Kidney (tissue), 14 donors: Measurements from ENCODE around the gene AGXT. TPM values are rescaled to one million over a fixed set of nuclear protein-coding genes. Genes with fewer than 3 reads are reported as not detected.

ENCODE experiments used
- DNase-seq, 5 donors: peaks; one replicate each; pipeline ENCODE4 v3.0.0-alpha.2; 2013 to 2020
- FAIRE-seq: peaks from 2 replicates; lab custom pipeline; 2012; peaks lifted over from hg19 to GRCh38; lab: Jason Lieb, UNC
- H3K27ac ChIP-seq, 2 donors: one replicate each; pipeline ENCODE4 v1.7.0; 2013; ENCODE audit warnings: low read depth in 2 of 2, low read length in 2 of 2, inconsistent platforms in 1 of 2
- H3K27me3 ChIP-seq: one replicate; pipeline ENCODE4 v1.7.1; 2013; ENCODE audit warnings: low read length, inconsistent platforms; ENCODE audit not compliant: control insufficient read depth, insufficient read depth
- H3K36me3 ChIP-seq, 3 donors: one replicate each; pipeline versions ENCODE4 v1.7.0 to v1.7.1; 2013; ENCODE audit warnings: low read length in 3 of 3, control low read depth in 1 of 3, inconsistent platforms in 1 of 3; ENCODE audit not compliant: insufficient read depth in 3 of 3, control insufficient read depth in 2 of 3
- H3K4me1 ChIP-seq, 3 donors: one replicate each; pipeline versions ENCODE4 v1.7.0 to v1.7.1; 2013; ENCODE audit warnings: low read length in 3 of 3, inconsistent platforms in 1 of 3, low read depth in 1 of 3; ENCODE audit not compliant: control insufficient read depth in 2 of 3, insufficient read depth in 2 of 3
- H3K4me3 ChIP-seq, 3 donors: one replicate each; pipeline versions ENCODE4 v1.7.0 to v1.8.1; 2013; ENCODE audit warnings: low read length in 3 of 3, control low read depth in 1 of 3, inconsistent platforms in 1 of 3
- H3K9ac ChIP-seq, 3 donors: one replicate each; pipeline versions ENCODE4 v1.7.0 to v1.7.1; 2013; ENCODE audit warnings: low read length in 3 of 3, control low read depth in 1 of 3, inconsistent platforms in 1 of 3
- H3K9me3 ChIP-seq, 3 donors: one replicate each; pipeline versions ENCODE4 v1.7.0 to v1.7.1; 2013; ENCODE audit warnings: low read length in 3 of 3, control low read depth in 1 of 3, inconsistent platforms in 1 of 3; ENCODE audit not compliant: control insufficient read depth in 2 of 3, insufficient read depth in 1 of 3
- intact Hi-C: fragments of 100-400 bp; cut with DNase I; formaldehyde crosslinking; loops from one replicate; pipeline ENCODE4 v1.11.1; 2022
- polyA plus RNA-seq: library from polyadenylated mRNA; stranded (reverse); fragments of 350-450 nt; fragmentation: Illumina TruSeq; extraction: RNeasy Lipid Tissue Mini Kit (QIAGEN cat#74804); gene quantifications from one replicate; pipeline ENCODE4 v1.2.3, GENCODE V29; 2014; ENCODE audit warnings: low read depth, low replicate concordance; ENCODE audit not compliant: insufficient read depth
- total RNA-seq: library from RNA; stranded (reverse); fragmentation: NEBNext Ultra II Directional; extraction: Animal tissue kit (Norgen Biotek cat#: 25700); gene quantifications from one replicate; pipeline ENCODE4 v1.2.1, GENCODE V29; 2021
- TF ChIP-seq, protein P1 (sequence below): IDR thresholded peaks from 3 replicates; pipeline ENCODE4 v1.5.1; 2012; ENCODE audit warnings: mild to moderate bottlenecking, moderate library complexity, borderline replicate concordance; ENCODE audit not compliant: insufficient read depth; ENCODE audit errors: extremely low read depth
- donor health status: control.
- donor health status: control.
- donor health status: control.
- donor health status: control.
- donor health status: control.
- donor health status: DM: yes; HTN: yes; CAD: no.
- donor health status: Normal renal cell carcinoma (clear cell type).

The AGXT gene
- total and polyA plus RNA-seq, 2 donors from 2014 or later, result 0.09 to 12.5 TPM

DNA sequence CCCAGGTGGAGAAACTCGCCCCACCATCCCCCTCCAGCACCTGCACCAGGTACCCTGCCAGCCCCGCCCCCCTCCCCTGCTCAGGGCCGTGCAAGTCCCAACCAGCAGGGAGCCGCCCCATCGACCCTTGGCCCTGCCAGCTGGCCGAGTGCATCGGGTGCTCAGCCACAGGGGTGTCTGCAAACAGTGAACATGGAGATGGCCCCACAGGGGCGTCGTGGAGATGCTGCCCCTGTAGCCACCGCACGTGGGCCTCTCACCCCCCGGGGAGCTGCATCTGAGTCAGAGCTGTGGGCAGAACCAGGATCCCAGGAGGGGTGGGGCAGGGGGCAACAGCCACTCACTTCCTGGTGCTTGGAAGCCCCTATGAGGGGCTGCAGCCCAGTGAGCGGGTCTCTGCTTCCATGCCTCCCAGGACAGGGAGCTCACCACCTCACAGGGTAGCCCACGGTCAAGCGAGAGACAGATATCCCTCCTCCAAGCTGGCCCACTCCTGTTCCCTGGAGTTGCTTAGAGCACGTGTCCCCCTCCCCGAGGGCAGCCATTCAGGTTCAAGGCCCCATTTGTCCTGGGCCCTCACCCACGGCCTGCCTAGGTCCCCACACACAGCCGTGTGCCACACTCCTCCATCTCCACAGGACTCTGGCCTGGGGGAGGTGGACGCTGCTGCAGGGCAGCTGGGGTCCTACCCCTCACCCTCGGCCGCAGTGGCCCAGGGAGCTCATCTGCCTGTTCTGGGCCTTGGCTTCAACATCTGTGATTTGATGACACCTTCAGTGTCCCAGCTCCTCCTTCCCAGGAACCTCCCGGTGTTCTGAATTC is 28.5 kb downstream of the AGXT start:
- no peak overlapping the region for H3K27ac ChIP-seq
- TF ChIP-seq, protein P1, sequence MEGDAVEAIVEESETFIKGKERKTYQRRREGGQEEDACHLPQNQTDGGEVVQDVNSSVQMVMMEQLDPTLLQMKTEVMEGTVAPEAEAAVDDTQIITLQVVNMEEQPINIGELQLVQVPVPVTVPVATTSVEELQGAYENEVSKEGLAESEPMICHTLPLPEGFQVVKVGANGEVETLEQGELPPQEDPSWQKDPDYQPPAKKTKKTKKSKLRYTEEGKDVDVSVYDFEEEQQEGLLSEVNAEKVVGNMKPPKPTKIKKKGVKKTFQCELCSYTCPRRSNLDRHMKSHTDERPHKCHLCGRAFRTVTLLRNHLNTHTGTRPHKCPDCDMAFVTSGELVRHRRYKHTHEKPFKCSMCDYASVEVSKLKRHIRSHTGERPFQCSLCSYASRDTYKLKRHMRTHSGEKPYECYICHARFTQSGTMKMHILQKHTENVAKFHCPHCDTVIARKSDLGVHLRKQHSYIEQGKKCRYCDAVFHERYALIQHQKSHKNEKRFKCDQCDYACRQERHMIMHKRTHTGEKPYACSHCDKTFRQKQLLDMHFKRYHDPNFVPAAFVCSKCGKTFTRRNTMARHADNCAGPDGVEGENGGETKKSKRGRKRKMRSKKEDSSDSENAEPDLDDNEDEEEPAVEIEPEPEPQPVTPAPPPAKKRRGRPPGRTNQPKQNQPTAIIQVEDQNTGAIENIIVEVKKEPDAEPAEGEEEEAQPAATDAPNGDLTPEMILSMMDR, result no peak
- no peak overlapping the region for H3K4me3 ChIP-seq
- FAIRE-seq, result no peak
- H3K27me3 ChIP-seq, result no peaks in the 10 kb centered on the region
- H3K36me3 ChIP-seq, result no peaks in the 10 kb centered on the region
- H3K9me3 ChIP-seq, result no peaks in the 10 kb centered on the region
- peak; percentile 43 to 91 (median 59) for DNase-seq
- peaks cover 0 to 28% (median 0%) of the 10 kb centered on the region in 3 donors for H3K4me1 ChIP-seq
- intact Hi-C loops, result no loop called here
- H3K9ac ChIP-seq, result no peak overlapping the region

DNA sequence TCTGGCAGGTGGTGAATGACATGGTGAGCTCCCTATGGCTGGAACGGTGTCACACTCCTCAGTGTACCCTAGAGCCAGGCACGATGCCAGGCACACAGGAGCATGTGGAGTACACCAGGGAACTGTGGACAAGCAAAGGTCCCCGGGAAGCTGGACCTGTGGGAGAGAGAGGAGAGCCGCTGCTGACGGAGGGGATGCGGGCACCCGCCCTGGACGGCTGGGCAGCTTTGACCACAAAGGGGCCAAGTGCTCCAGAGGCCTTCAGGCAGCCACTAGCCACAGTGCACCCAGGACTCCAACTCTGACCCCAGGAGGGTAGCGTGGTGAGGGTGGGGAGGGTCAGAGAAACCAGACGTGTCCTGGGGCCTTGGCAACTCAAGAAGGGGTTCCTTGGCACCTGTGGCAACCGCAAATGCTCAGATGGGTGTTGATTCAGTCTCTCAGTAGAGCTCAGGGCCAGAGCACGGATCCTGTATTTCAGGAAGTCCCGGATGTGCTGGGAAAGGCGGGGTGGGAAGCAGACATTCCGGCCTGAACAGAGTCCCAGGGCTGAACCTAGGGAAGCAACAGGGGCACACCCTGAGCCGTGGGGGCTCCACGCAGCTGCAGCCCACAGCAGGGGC is 29.6 kb downstream of the AGXT start:
- H3K36me3 ChIP-seq, result no peaks in the 10 kb centered on the region
- peaks cover 0 to 28% (median 0%) of the 10 kb centered on the region in 3 donors for H3K4me1 ChIP-seq
- no peak overlapping the region for H3K4me3 ChIP-seq
- DNase-seq (no peak), FAIRE-seq (no peak)
- intact Hi-C loops, result no loop called here
- H3K9ac ChIP-seq, result no peak overlapping the region
- no peaks in the 10 kb centered on the region for H3K27me3 ChIP-seq
- TF ChIP-seq, protein P1, result no peak
- H3K27ac ChIP-seq, result no peak overlapping the region
- H3K9me3 ChIP-seq, result no peaks in the 10 kb centered on the region

DNA sequence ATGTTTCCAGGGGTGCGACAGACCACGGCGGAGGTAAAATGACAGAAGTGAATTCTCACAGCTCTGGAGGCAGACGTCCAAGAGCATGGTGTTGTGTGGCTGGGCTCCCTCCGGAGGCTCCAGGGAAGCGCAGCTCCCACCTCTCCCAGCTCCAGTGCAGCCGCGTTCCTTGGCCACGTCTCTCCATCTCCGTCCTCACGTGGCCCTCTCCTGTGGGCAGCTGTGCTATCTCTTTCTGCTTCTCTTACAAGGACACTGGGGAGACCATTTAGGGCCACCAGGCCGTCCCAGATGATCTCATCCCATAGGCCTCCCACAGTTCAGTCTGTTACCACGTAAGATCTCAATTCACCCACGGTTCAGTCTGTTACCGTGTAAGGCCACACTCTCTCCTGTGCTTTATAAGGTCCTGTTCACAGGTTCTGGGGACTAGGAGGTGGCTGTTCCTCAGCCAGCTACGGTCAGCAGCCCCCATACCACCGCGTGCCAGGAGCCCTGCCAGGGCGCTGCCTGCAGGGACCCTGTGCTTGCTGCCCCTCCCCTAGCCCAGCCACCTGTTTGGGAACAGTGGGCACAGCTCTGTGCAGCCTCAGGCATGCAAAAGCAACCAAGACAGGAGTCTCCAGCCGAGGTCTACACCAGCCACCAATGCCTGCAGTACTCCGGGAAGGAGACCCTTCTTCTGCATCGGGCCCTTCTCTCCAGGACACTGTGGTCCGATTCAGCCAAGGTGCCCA is 30.3 kb downstream of the AGXT start:
- intact Hi-C loops, result no loop called here
- no peak overlapping the region for H3K27ac ChIP-seq
- DNase-seq, result no peak
- peaks cover 0 to 23% (median 0%) of the 10 kb centered on the region in 3 donors for H3K4me1 ChIP-seq
- TF ChIP-seq, protein P1, result no peak
- H3K4me3 ChIP-seq, result no peak overlapping the region
- FAIRE-seq, result no peak
- H3K9ac ChIP-seq, result no peak overlapping the region
- H3K9me3 ChIP-seq, result no peaks in the 10 kb centered on the region
- H3K36me3 ChIP-seq, result no peaks in the 10 kb centered on the region
- no peaks in the 10 kb centered on the region for H3K27me3 ChIP-seq
